ENCODE measurements around the gene WRNIP1.
"Not testable (repeated sequence)": the region's sequence is repeated elsewhere in the genome, so short reads cannot be mapped to it uniquely, and the experiment has no call there.

The WRNIP1 gene

DNA sequence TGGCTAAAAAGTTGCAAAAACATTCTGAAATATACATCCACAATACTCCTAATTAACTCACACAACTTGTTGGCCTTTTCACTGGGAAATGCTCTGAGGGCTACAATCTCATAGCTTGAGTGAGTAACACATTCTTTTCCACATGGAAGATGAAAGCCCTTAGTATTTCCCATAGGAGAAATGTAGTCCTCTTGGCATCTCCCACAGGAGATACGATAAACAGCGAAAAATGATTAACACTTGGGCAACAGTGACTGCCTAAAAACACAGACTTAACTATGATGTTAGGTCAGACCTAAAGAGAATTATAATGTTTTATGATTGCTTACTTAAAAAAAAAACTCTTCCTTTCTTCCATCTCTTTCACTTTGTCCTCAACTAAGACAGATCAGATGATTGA, 23.4 kb upstream of the WRNIP1 start:
- DNase-seq = peak; percentile 50

- DNase-seq = no peak
Measured at GRCh38 chr6:2743280-2744208, 21.6 kb upstream of the WRNIP1 start.

- no peak for DNase-seq
Measured at GRCh38 chr6:2744209-2744771, 20.9 kb upstream of the WRNIP1 start.

GRCh38 chr6:2744778-2745177, 20.4 kb upstream of the WRNIP1 start:
- no peak for DNase-seq

DNA sequence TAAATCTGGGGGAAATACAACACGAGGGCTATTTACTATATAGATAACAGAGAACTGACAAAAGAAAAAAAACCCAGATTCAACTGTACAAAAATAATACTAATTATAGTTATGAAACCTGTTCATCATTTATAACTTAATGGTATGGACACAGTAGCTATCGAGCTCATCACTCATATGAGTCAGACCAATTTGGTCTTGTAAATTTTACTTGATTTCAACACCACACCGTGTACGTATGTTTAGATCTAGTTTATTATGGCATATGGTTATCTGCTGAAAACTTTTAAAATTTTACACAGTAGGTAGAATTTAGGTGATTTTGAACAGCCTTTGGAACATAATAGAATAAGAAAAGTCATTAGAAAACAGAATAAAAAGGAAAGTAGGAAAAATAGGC, 19.9 kb upstream of the WRNIP1 start:
- DNase-seq = no peak

DNA sequence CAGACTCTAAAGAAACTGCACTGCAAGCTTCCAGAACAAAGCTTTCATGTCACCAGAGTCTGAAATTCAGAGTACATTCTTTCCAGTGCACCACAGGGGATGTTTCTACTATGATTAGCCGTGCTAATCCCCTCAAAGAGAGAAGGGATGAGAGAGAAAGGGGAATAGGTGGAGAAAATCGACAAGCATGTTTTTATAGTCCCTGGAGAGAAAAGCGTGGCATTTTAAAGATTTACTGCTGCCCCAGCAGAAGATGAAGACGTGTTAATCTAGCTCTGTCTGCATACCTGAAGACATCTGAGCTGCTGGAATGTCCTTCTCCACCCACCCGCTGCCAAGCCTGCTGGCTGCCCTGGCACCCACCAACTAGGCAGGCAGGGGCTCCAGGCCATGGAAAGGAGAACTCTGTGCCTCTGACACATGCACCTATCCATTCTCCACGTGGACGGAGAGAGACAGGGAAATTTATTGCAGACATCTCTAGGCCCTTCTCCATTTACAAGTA, 18.6 kb upstream of the WRNIP1 start:
- peak; percentile 57 for DNase-seq

- no peak for DNase-seq
Measured at GRCh38 chr6:2748183-2748582, 17.0 kb upstream of the WRNIP1 start.

GRCh38 chr6:2749969-2750600, 15.1 kb upstream of the WRNIP1 start:
- DNase-seq = peak; percentile 61

- DNase-seq = no peak
Measured at GRCh38 chr6:2750832-2751231, 14.4 kb upstream of the WRNIP1 start, which contains the start of gene MYLK4. Gene MYLK4, minus strand, starts transcription at chr6:2750922. Its CDS starts 1,628 bp downstream, at chr6:2749294.

DNA sequence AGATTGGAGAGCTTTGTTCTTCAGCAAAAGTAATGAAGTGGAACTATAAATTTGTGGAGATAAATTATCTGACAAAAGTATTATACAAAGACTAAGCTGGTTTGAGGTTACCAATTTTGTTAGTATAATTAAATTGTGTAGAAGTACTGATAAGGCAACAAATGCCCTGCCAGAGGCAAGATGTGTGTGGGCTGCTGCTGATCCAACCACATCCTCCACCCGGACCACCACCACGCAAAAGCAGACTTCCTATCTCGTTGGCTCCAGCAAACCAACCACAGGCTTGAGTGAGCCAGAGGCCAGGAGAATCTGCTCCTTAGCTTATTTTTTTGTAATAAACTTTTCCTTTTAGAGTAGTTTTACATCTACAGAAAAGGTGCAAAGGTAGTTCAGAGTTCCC, 13.3 kb upstream of the WRNIP1 start:
- no peak for DNase-seq

- no peak for DNase-seq
Measured at GRCh38 chr6:2752477-2753109, 12.6 kb upstream of the WRNIP1 start.

DNA sequence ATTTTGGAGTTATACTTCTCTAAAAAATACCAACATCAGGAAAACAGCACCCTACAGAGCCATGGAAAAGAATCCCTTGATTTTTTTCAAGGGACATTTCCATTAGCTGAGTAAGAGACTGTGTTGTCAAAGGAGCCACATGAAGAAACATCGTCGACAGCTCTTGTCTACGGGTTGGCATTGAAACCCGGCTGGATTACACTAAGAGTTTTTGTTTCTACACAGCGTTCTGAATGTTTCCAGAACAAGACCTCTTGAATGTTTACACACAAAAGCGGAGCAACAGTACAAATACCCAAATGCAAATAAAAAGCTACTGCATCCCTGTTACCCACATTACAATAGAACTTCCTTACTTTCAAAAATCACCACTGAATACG, 12.1 kb upstream of the WRNIP1 start:
- no peak for DNase-seq

- DNase-seq = no peak
Measured at GRCh38 chr6:2753743-2754142, 11.4 kb upstream of the WRNIP1 start.

- DNase-seq = no peak
Measured at GRCh38 chr6:2754393-2754792, 10.8 kb upstream of the WRNIP1 start.

GRCh38 chr6:2754911-2755310, 10.3 kb upstream of the WRNIP1 start:
- no peak for DNase-seq

- no peak for DNase-seq
Measured at GRCh38 chr6:2755456-2755855, 9.7 kb upstream of the WRNIP1 start.

DNA sequence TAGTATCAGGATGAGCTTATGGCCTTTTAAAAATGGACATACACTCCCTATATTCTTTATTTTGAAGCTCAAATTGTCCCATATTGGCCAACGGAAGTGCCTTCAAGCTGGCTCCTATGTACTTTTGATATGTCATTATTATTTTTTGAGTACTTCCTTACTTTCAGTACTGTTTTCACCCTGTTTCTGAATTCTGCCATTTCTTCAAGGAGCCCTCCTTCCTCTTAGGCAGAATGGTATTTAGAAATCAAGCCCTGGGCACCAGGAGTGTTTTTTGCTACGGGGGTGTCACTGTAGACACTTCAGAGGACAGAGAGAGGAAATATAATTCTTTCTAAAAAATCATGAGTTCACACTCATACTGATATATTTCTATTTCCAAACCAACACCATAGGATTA, 9.0 kb upstream of the WRNIP1 start:
- DNase-seq = no peak

DNA sequence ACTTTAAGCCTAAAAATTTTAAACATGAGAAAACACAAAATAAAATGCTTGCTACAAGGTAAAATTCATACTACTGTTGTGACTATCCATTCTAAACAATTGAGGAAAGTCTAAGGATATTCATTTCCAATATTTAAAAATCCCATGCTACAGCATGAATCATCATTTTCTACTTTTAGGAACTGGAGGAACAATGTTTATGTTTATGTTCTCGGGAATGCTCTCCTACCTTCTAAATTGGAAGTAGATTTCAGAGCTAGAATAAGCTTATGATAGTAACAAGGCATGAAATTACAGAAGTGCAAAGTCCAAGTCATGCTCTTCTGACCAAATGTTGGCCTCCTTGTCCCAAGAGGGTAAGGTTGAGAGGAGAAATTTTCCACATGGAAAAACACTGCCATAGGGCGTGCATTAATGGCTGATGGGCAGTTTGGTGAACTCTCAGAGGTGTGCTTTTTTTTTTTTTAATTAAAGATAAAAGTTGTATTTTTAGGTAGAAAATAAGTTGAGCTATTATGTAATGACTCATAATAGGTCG, 8.4 kb upstream of the WRNIP1 start:
- DNase-seq = no peak

DNA sequence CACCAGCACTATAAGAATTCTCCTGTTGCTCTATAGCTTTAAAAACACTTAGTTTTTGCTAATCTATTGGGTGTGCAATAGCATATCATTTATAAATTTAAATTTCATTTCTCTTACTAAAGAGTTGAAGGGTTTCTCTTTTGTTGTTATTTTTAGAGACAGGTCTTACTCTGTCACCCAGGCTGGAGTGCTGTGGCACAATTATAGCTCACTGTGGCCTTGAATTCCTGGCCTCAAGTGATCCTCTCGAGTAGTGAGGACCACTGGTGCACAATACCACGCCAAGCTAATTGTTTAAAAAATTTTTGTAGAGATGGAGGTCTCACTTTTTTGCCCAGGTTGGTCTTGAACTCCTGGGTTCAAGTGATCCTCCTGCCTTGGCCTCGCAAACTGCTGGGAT, 6.2 kb upstream of the WRNIP1 start:
- DNase-seq = no peak

- DNase-seq = no peak
Measured at GRCh38 chr6:2760882-2761842, 4.0 kb upstream of the WRNIP1 start.

DNA sequence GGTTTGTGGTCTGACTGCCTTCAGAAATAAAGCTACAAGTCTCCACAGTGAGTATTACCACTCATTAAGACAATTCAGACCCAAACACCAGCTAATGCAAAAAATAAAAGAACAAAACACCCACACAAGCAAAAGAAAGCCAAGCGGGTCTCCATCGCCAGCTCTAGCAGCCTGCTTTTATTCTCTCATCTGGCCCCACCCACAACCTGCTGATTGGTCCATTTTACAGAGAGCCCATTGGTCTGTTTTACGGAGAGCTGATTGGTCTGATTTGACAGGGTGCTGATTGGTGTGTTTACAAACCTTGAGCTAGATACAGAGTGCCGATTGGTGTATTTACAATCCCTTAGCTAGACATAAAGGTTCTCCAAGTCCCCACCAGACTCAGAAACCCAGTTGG, 2.3 kb upstream of the WRNIP1 start:
- DNase-seq = not testable (repeated sequence)
